Neural cell (in vitro differentiated cells): Measurements from ENCODE around the gene BRSK2.

Experiments
- EZH2 ChIP-seq: fragments of 200-600, 300-800 bp; shearing (Covaris generic), sonication (generic); IDR thresholded peaks from 2 replicates; pipeline ENCODE4 v1.6.1; 2014; ENCODE audit warnings: antibody characterized with exemption, low read length, borderline replicate concordance, mild to moderate bottlenecking; ENCODE audit not compliant: insufficient read depth, poor library complexity, severe bottlenecking
- POLR2AphosphoS5 ChIP-seq: IDR thresholded peaks from 2 replicates; pipeline ENCODE4 v1.6.1; 2012
- TF ChIP-seq, protein P1 (sequence below): fragments of 450-650 bp; IDR thresholded peaks from 2 replicates; pipeline ENCODE4 v1.5.1; 2014; ENCODE audit warnings: antibody characterized with exemption, mild to moderate bottlenecking, moderate library complexity; ENCODE audit not compliant: poor library complexity, severe bottlenecking

DNA sequence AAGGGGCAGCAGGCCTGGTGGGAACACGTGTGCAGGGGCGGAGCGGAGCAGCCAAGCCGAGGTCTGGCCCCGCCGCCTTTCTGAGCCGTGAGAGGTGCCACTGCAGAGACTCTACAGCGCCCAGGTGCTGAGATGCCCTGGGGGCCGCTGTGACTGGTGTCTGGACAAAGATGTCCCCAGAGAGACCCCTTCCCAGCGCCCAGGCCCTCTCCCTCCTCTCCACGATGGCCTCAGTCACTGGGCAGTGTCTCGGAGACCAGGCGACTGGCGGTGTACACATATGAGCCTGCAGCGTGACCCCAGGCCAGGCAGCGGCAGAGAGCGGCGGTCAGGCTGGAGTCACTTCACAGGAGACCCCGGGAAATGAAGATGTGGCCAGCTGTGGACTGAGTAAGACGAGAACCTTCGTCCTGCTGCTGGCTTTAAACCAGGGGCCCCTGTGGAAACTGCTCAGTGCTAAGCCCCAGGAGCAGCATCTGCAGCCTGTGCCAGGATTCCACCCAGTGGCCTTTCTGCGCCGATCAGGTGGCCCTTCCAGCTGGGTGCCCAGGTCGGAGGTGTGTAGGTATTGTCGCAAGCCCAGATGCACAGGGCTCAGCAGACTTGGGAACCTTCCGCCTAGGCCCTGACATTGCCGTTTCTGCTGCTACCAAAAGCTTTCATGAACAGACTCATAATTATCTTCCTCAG lies 62.2 kb downstream of the BRSK2 start:
- TF ChIP-seq EZH2 (no peak), POLR2AphosphoS5 (no peak)
- TF ChIP-seq, protein P1, sequence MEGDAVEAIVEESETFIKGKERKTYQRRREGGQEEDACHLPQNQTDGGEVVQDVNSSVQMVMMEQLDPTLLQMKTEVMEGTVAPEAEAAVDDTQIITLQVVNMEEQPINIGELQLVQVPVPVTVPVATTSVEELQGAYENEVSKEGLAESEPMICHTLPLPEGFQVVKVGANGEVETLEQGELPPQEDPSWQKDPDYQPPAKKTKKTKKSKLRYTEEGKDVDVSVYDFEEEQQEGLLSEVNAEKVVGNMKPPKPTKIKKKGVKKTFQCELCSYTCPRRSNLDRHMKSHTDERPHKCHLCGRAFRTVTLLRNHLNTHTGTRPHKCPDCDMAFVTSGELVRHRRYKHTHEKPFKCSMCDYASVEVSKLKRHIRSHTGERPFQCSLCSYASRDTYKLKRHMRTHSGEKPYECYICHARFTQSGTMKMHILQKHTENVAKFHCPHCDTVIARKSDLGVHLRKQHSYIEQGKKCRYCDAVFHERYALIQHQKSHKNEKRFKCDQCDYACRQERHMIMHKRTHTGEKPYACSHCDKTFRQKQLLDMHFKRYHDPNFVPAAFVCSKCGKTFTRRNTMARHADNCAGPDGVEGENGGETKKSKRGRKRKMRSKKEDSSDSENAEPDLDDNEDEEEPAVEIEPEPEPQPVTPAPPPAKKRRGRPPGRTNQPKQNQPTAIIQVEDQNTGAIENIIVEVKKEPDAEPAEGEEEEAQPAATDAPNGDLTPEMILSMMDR, result no peak
